Measurements from ENCODE around the gene VWA2.

Gene VWA2

DNA sequence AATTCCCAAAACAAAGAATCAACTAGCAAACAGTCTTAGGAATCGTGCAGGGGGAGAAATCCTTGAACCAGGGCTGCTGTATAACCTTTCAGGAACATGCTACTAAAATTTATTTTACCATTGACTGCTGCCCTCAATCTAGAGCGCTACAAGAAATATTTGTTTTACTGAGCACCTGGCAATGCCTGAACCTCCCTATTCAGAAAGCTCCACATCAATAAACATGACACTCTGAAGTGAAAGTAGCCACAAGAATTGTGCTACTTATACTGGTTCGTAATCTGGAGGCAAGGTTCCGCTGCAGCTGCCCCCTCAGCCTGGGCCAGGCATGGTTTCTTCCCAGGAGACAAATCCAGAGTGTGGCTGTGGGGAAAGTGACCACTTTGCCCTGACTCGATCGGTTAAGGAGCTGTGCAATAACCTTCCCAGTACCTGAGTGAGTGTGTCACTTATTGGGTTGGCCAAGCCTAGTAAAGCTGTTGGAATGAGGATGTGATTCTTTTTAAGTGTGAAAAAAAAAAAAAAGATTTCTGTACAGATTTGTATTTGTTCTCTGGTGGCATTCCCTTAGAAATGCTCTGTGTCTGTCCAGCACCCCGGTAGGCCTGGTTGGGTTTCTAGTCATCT lies 7.7 kb downstream of the VWA2 start:
- no peak for DNase-seq

DNA sequence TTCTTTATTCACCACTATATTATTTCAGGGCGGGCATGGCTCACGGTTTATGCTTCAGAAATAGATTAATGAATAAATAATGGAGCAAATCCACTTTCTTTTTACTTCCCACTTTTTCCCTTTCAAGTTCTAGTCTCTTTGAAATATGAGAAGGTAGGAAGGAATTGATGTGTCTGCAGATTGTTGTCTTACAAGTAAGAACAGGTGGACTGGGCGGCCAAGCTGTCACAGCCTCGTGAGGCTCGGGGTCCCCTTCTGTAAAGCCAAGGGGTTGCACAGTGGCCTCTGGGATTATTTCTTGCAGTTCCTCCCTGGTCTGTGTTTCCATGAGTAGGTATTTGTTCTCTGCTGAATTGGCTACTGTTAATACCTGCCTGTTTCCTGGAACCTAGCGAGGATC lies 11.2 kb downstream of the VWA2 start:
- DNase-seq: no peak

DNA sequence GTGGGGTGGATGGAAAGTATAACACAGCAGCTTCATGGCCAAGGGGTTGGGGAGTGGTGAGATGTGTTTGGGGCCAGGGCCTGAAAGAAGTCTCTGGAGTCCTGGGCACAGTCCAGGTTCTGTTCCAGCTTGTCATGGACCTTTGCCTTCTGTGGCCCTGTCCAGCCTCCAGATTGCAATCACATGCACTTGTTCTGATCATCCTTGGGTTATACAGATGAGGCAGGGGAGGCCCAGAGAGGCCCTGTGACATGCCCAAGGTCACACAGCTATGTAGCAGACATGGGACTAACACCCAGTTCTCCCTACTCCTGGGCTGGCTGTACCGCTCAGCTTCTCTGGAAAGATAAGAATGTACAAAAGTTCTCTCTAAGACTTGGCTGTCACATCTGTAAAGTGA lies 11.7 kb downstream of the VWA2 start:
- DNase-seq: no peak

- no peak for DNase-seq
Measured at GRCh38 chr10:114252092-114252491, 13.0 kb downstream of the VWA2 start.

- no peak for DNase-seq
Measured at GRCh38 chr10:114252883-114253282, 13.8 kb downstream of the VWA2 start.

DNA sequence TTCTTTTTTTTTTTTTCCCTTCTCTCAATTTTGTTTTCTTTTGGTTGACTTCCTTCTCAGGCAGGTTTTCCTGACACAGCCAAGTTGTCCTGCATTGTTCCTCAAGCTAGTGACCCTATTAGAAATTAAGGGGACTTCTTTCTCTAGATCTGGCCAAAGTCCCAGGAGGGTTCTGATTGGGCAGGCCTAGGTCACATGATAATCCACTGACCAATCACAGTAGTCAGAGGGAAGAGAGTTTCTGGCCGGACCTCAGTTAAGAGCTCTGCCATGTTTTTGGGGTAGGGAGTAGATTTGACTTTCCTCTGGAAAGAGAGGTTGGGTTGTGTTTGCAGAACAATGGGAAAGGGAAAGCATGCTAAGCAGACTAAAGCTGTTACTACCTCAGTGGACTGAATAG lies 16.2 kb downstream of the VWA2 start:
- no peak for DNase-seq

GRCh38 chr10:114256008-114256765 lies 17.1 kb downstream of the VWA2 start:
- no peak for DNase-seq

DNA sequence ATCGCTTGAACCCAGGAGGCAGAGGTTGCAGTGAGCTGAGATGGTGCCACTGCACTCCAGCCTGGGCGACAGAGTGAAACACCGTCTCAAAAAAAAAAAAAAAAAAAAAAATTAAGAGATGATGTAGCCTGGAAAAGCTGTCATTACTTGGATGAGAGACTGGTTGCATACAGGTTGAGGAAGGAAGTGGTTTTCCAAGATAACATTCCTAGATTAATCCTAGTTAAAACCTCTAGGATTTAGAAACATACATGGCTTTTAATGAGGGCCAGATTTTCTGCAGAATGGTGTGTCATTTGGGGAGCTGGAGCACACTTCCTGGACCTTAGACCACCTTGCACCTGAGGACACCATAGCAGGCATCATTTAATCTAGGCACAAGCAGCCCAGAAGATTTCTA lies 17.8 kb downstream of the VWA2 start:
- DNase-seq: no peak

DNA sequence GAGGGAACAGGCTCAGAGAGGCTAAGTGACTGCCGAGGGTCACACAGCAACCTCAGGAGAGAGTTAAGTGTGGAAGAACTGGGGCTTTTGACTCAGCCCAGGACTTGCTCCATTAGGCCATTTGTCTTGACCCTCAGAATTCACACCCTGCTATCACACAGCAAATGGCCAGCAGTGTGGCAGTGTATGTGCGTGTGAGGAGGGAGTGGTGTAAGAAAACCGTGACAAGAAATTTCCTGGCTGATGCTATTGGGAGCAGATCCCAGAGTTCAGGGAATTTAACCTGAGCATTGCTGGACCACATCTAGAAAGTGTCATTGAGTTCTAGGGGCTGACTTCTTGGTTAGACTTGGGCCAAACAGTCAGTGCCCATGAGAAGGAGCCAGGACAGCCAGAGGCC lies 18.4 kb downstream of the VWA2 start:
- DNase-seq: no peak

- DNase-seq: no peak
Measured at GRCh38 chr10:114258274-114258840, 19.3 kb downstream of the VWA2 start.

DNA sequence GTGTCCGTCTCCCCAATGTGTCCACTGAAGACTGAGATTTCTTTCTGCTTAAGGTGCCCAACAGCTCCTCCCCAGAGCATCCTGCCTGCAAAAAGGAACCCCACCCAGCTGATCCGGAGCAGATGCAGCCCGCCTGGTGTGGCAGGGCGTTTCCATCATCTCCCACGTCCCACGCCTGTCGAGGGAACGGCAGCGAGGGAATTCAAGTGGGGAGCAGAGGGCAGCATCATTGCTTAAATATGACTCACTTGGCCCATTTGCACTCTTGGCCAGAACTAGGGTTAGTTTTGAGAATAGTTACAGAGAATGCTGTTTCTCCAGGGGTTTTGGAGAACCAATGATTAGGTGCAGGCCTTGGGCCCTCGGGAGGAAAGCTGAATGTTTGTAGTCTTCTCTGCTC lies 20.8 kb downstream of the VWA2 start:
- no peak for DNase-seq

DNA sequence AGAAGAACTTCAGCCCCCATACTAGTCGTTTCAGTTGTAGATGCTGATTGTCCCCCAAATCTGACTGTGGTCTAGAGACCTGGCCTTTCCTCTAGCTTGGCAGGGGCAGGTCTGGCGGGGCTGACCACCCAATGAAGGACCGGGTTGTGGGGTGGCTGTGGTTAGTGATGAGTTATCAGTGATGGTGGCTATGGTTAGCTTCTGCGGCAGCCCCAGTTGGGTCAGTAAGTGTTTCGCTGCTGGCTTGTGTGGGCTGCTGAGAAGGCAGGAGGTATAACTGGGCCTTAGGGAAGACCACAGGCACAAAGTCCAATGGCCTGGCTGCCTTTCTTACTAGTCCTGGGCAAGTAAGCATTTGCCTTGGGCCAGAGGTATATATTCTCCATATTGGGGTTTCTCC lies 21.3 kb downstream of the VWA2 start:
- DNase-seq: no peak

DNA sequence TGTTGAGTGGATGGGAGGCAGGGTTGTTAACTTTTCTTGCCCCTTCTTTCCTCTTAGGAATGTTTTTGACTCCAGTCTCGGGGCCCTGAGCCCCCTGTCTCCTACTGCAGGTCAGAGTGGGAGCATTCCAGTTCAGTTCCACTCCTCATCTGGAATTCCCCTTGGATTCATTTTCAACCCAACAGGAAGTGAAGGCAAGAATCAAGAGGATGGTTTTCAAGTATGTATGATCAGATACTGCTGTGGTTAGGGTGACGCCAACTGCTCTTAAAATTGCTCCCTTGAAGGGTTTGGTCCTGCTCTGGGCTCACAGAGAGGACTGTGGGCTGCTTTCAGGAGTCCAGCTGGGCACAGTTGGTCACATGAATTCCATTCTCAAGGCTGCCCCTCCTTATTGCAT lies 22.0 kb downstream of the VWA2 start:
- no peak for DNase-seq

- no peak for DNase-seq
Measured at GRCh38 chr10:114262496-114262895, 23.4 kb downstream of the VWA2 start.

GRCh38 chr10:114265392-114266053 lies 26.5 kb downstream of the VWA2 start:
- no peak for DNase-seq

- DNase-seq: no peak
Measured at GRCh38 chr10:114266521-114266920, 27.5 kb downstream of the VWA2 start.

GRCh38 chr10:114271075-114271778 lies 32.2 kb downstream of the VWA2 start:
- no peak for DNase-seq

GRCh38 chr10:114271779-114272167 lies 32.7 kb downstream of the VWA2 start:
- no peak for DNase-seq

DNA sequence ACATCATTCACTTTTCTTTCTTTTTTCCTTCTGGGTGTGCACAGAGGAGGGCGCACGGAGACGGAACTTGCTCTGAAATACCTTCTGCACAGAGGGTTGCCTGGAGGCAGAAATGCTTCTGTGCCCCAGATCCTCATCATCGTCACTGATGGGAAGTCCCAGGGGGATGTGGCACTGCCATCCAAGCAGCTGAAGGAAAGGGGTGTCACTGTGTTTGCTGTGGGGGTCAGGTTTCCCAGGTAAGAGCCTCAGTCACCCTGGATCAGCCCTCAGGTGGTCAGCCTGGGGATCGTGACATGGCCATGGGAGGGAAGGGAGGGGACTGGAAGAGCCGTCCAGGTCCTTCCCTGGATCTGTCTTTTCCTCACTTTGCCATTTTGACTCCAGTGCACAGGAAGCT lies 33.6 kb downstream of the VWA2 start:
- DNase-seq: no peak

GRCh38 chr10:114273910-114274309 lies 34.9 kb downstream of the VWA2 start:
- no peak for DNase-seq

DNA sequence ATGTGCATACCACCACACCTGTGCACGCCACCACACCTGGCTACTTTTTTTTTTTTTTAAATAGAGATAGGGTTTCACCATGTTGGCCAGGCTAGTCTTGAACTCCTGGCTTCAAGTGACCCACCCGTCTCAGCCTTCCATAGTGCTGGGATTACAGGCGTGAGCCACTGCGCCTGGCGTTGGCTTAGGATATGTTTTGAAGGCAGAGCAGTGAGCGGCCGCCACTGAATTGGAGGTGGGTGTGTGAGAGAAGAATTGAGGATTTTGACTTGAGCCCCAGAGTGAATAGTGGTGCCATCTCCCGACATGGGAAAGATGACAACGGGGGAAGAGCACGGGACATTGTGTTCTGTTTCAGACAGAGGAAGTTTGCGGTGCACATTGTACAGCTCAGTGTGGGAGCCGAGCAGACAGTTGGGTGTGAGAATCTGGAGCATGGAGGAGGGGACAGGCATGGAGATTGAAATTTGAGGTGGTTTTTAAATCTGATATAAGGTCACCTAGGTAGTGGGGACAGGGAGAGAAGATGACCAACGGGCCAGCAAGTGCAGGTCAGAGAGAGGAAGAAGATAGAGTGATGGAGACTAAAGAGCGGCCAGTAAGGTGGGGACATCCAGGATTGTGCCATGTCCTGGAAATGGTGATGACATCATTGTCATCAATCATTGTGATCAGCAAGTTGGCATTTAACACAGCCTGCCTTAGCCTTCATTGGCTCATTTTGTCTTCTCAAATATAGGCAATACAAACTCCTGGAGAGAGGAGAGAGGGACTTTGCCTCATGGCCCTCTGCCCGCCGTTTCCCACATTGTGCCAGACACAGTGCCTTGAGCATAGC lies 35.8 kb downstream of the VWA2 start:
- DNase-seq: no peak

GRCh38 chr10:114276066-114276465 lies 37.0 kb downstream of the VWA2 start:
- no peak for DNase-seq
